GM12892 (cell line): ENCODE results near the gene HOXC10.

ENCODE experiments used
- POLR2A ChIP-seq: IDR thresholded peaks from 2 replicates; pipeline ENCODE4 v1.6.1; 2011; ENCODE audit warnings: low read depth, low read length, control low read depth
- POLR2AphosphoS5 ChIP-seq: IDR thresholded peaks from 2 replicates; pipeline ENCODE4 v1.6.1; 2011; ENCODE audit warnings: low read depth, low read length, control low read depth
- TAF1 ChIP-seq: IDR thresholded peaks from 2 replicates; pipeline ENCODE4 v1.6.1; 2011; ENCODE audit warnings: low read depth, mild to moderate bottlenecking, control low read depth, low read length, borderline replicate concordance

- no peak for TF ChIP-seq POLR2A
- no peak for TF ChIP-seq POLR2AphosphoS5
- no peak for TF ChIP-seq TAF1
Measured at GRCh38 chr12:53975479-53976152, 9.3 kb upstream of the HOXC10 start.
